Measurements from ENCODE around the gene CD82. TPM values are rescaled to one million over a fixed set of nuclear protein-coding genes. Genes with fewer than 3 reads are reported as not detected.

Gene CD82
- total RNA-seq, 2 experiments from 2014 or later: 1.2 to 6.4 TPM

- ChIA-PET POLR2A (no interaction called here), CTCF (ENCODE audit: unreplicated experiment) (no interaction called here)
- intact Hi-C loops (cut with micrococcal nuclease; ENCODE audit: unreplicated experiment): loop anchor here (5.0 kb wide), 1 partner anchor 270 kb away; no protein-coding TSS in a partner anchor
- H3K36me3 ChIP-seq (ENCODE audit: insufficient read depth, low read length): no peaks in the 10 kb centered on the region
- no peak overlapping the region for H3K27ac ChIP-seq (ENCODE audit: low read depth, low read length, poor library complexity, severe bottlenecking)
- DNase-seq (ENCODE audit: low spot score): no peak
- no TSS peak for BruUV-seq (replicated peaks)
- no peak overlapping the region for H3K4me2 ChIP-seq (ENCODE audit: low read length)
- no peaks in the 10 kb centered on the region for H3K4me1 ChIP-seq (ENCODE audit: insufficient read depth, low read length, poor library complexity, severe bottlenecking)
- H4K20me1 ChIP-seq (ENCODE audit: insufficient read depth, low read length): no peaks in the 10 kb centered on the region
- H3K9me3 ChIP-seq (ENCODE audit: low read length): no peaks in the 10 kb centered on the region
- TF ChIP-seq CTCF (conservative IDR thresholded peaks at IDR 0.05; ENCODE audit: low read length): no peak
- TF ChIP-seq EZH2phosphoT487 (IDR thresholded peaks at IDR 0.05; ENCODE audit: borderline replicate concordance, low read depth, low read length): no peak
- no peak overlapping the region for H3K4me3 ChIP-seq (ENCODE audit: low read depth, low read length, poor library complexity, severe bottlenecking)
- H3K79me2 ChIP-seq (ENCODE audit: insufficient read depth, low read depth, low read length): no peaks in the 10 kb centered on the region
- no peak overlapping the region for H2AFZ ChIP-seq (ENCODE audit: low read length)
- no peaks in the 10 kb centered on the region for H3K9me2 ChIP-seq (ENCODE audit: insufficient read depth, low read length)
These were observed 56.8 kb downstream of the CD82 start for GRCh38 chr11:44622190-44622650.

- H3K36me3 ChIP-seq (ENCODE audit: insufficient read depth, low read length): no peaks in the 10 kb centered on the region
- H3K4me3 ChIP-seq (ENCODE audit: low read depth, low read length, poor library complexity, severe bottlenecking): no peak overlapping the region
- TF ChIP-seq CTCF (conservative IDR thresholded peaks at IDR 0.05; ENCODE audit: low read length) (no peak), EZH2phosphoT487 (IDR thresholded peaks at IDR 0.05; ENCODE audit: borderline replicate concordance, low read depth, low read length) (no peak)
- no peaks in the 10 kb centered on the region for H4K20me1 ChIP-seq (ENCODE audit: insufficient read depth, low read length)
- no peaks in the 10 kb centered on the region for H3K9me2 ChIP-seq (ENCODE audit: insufficient read depth, low read length)
- H3K79me2 ChIP-seq (ENCODE audit: insufficient read depth, low read depth, low read length): no peaks in the 10 kb centered on the region
- H2AFZ ChIP-seq (ENCODE audit: low read length): no peak overlapping the region
- no peak overlapping the region for H3K4me2 ChIP-seq (ENCODE audit: low read length)
- H3K27ac ChIP-seq (ENCODE audit: low read depth, low read length, poor library complexity, severe bottlenecking): no peak overlapping the region
- ChIA-PET CTCF (ENCODE audit: unreplicated experiment) (no interaction called here), POLR2A (no interaction called here)
- no TSS peak for BruUV-seq (replicated peaks)
- intact Hi-C loops (cut with micrococcal nuclease; ENCODE audit: unreplicated experiment): loop anchor here (5.0 kb wide), 1 partner anchor 270 kb away; no protein-coding TSS in a partner anchor
- no peak for DNase-seq (ENCODE audit: low spot score)
- H3K9me3 ChIP-seq (ENCODE audit: low read length): no peaks in the 10 kb centered on the region
- no peaks in the 10 kb centered on the region for H3K4me1 ChIP-seq (ENCODE audit: insufficient read depth, low read length, poor library complexity, severe bottlenecking)
These were observed 57.3 kb downstream of the CD82 start for GRCh38 chr11:44622721-44623258.

- H3K79me2 ChIP-seq (ENCODE audit: insufficient read depth, low read depth, low read length): no peaks in the 10 kb centered on the region
- BruUV-seq (replicated peaks): no TSS peak
- no peak overlapping the region for H3K4me2 ChIP-seq (ENCODE audit: low read length)
- TF ChIP-seq EZH2phosphoT487 (IDR thresholded peaks at IDR 0.05; ENCODE audit: borderline replicate concordance, low read depth, low read length) (no peak), CTCF (conservative IDR thresholded peaks at IDR 0.05; ENCODE audit: low read length) (no peak)
- DNase-seq (ENCODE audit: low spot score): no peak
- no peaks in the 10 kb centered on the region for H3K36me3 ChIP-seq (ENCODE audit: insufficient read depth, low read length)
- no peaks in the 10 kb centered on the region for H3K9me3 ChIP-seq (ENCODE audit: low read length)
- H3K4me1 ChIP-seq (ENCODE audit: insufficient read depth, low read length, poor library complexity, severe bottlenecking): no peaks in the 10 kb centered on the region
- intact Hi-C loops (cut with micrococcal nuclease; ENCODE audit: unreplicated experiment): loop anchor here (5.0 kb wide), 1 partner anchor 269 kb away; no protein-coding TSS in a partner anchor
- H2AFZ ChIP-seq (ENCODE audit: low read length): no peak overlapping the region
- H3K9me2 ChIP-seq (ENCODE audit: insufficient read depth, low read length): no peaks in the 10 kb centered on the region
- ChIA-PET CTCF (ENCODE audit: unreplicated experiment) (no interaction called here), POLR2A (no interaction called here)
- H3K27ac ChIP-seq (ENCODE audit: low read depth, low read length, poor library complexity, severe bottlenecking): no peak overlapping the region
- H3K4me3 ChIP-seq (ENCODE audit: low read depth, low read length, poor library complexity, severe bottlenecking): no peak overlapping the region
- H4K20me1 ChIP-seq (ENCODE audit: insufficient read depth, low read length): no peaks in the 10 kb centered on the region
These were observed 57.9 kb downstream of the CD82 start for GRCh38 chr11:44623341-44623730.
